GM18526 (cell line): ENCODE data around the gene KANSL1.

Source experiments
- POLR2A ChIP-seq: IDR thresholded peaks from 3 replicates; pipeline ENCODE4 v1.6.1; 2011; ENCODE audit not compliant: insufficient read length; ENCODE audit errors: extremely low read depth

Gene KANSL1

DNA sequence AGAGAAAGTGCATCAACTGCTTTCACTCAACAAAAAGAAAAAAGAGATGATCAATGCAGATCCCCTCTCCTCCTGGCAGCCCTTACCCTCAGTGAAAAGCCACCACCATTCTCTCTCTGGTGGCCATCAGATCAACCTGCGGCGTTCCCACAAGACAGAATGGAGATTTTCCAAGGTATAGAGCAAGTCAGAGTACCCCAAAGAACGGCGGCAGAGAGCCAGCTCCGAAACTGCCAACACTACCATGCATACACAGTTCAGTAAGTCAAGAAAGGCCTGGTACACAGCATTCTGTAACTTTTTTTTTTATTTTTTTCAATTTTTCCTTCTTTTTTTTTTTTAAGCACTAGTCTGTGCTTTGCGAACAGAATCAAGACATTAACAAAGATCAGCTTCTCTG, 163.6 kb downstream of the KANSL1 start:
- TF ChIP-seq POLR2A, result no peak

DNA sequence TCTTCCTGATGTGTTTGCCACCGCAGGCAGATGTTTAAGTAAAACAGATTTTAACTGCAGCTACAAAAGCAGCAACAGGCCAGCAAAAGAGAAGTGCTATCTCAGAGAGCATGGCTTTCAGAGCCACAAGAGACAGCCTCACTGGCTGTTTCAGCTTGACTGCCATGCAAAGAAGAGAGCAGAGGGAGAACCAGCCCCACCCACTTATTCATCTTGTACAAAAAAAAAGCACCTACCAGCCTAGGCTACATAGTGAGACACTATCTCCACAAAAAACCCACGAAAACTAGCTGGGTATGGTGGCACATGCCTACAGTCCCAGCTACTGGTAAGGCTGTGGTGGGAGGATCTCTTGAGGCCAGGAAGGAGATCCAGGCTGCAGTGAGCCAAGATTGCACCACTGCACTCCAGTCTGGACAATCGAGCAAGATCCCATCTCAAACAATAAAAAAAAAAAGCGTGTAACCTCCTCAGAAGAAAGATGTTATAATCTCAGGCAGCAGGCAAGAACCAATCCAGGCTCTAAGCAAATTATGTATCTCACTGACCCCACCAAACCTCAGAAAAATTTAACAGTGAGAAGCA, 164.2 kb downstream of the KANSL1 start:
- no peak for TF ChIP-seq POLR2A

DNA sequence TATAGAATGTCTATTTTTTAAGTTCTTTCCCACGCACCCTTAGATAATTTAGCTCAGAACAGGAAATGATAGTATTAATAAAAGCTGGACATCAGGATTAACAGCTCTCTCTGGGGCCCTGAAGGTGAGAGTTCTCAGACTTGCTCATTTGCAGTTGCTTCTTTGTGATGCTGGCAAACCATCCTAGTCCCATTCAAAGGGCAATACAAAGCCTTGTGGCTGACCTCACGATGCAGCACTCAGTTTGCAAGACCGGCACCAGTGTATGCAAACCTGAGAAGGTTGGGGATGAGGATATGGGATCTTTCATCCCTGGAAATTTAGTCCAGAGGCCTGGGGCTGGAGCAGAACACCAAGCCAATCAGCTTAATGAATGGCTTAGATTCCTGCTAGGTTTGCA, 164.9 kb downstream of the KANSL1 start:
- TF ChIP-seq POLR2A, result no peak

DNA sequence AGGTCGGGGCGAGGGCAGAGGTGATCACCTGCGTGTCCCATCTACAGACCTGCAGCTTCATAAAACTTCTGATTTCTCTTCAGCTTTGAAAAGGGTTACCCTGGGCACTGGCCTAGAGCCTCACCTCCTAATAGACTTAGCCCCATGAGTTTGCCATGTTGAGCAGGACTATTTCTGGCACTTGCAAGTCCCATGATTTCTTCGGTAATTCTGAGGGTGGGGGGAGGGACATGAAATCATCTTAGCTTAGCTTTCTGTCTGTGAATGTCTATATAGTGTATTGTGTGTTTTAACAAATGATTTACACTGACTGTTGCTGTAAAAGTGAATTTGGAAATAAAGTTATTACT, 165.3 kb downstream of the KANSL1 start:
- no peak for TF ChIP-seq POLR2A

DNA sequence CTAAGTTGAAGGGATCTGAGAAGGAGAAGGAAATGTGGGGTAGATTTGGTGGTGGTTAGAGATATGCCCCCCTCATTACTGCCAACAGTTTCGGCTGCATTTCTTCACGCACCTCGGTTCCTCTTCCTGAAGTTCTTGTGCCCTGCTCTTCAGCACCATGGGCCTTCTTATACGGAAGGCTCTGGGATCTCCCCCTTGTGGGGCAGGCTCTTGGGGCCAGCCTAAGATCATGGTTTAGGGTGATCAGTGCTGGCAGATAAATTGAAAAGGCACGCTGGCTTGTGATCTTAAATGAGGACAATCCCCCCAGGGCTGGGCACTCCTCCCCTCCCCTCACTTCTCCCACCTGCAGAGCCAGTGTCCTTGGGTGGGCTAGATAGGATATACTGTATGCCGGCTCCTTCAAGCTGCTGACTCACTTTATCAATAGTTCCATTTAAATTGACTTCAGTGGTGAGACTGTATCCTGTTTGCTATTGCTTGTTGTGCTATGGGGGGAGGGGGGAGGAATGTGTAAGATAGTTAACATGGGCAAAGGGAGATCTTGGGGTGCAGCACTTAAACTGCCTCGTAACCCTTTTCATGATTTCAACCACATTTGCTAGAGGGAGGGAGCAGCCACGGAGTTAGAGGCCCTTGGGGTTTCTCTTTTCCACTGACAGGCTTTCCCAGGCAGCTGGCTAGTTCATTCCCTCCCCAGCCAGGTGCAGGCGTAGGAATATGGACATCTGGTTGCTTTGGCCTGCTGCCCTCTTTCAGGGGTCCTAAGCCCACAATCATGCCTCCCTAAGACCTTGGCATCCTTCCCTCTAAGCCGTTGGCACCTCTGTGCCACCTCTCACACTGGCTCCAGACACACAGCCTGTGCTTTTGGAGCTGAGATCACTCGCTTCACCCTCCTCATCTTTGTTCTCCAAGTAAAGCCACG, 165.9 kb downstream of the KANSL1 start:
- TF ChIP-seq POLR2A, result no peak

DNA sequence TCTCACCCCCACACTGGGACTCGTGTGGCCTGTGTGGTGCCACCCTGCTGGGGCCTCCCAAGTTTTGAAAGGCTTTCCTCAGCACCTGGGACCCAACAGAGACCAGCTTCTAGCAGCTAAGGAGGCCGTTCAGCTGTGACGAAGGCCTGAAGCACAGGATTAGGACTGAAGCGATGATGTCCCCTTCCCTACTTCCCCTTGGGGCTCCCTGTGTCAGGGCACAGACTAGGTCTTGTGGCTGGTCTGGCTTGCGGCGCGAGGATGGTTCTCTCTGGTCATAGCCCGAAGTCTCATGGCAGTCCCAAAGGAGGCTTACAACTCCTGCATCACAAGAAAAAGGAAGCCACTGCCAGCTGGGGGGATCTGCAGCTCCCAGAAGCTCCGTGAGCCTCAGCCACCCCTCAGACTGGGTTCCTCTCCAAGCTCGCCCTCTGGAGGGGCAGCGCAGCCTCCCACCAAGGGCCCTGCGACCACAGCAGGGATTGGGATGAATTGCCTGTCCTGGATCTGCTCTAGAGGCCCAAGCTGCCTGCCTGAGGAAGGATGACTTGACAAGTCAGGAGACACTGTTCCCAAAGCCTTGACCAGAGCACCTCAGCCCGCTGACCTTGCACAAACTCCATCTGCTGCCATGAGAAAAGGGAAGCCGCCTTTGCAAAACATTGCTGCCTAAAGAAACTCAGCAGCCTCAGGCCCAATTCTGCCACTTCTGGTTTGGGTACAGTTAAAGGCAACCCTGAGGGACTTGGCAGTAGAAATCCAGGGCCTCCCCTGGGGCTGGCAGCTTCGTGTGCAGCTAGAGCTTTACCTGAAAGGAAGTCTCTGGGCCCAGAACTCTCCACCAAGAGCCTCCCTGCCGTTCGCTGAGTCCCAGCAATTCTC, 166.8 kb downstream of the KANSL1 start:
- no peak for TF ChIP-seq POLR2A

GRCh38 chr17:46025510-46026165, 167.6 kb downstream of the KANSL1 start:
- TF ChIP-seq POLR2A, result no peak

DNA sequence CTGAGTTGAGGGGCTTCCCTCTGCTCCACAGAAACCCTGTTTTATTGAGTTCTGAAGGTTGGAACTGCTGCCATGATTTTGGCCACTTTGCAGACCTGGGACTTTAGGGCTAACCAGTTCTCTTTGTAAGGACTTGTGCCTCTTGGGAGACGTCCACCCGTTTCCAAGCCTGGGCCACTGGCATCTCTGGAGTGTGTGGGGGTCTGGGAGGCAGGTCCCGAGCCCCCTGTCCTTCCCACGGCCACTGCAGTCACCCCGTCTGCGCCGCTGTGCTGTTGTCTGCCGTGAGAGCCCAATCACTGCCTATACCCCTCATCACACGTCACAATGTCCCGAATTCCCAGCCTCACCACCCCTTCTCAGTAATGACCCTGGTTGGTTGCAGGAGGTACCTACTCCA, 168.2 kb downstream of the KANSL1 start:
- no peak for TF ChIP-seq POLR2A

GRCh38 chr17:46024590-46024989, 168.6 kb downstream of the KANSL1 start:
- no peak for TF ChIP-seq POLR2A

GRCh38 chr17:46023783-46024388, 169.3 kb downstream of the KANSL1 start:
- TF ChIP-seq POLR2A, result no peak

GRCh38 chr17:46020998-46021397, 172.2 kb downstream of the KANSL1 start:
- TF ChIP-seq POLR2A, result no peak

GRCh38 chr17:46020023-46020761, 173.0 kb downstream of the KANSL1 start:
- TF ChIP-seq POLR2A, result no peak

- TF ChIP-seq POLR2A, result no peak
Observed at GRCh38 chr17:46013502-46014165, 179.6 kb downstream of the KANSL1 start.

- TF ChIP-seq POLR2A, result no peak
Observed at GRCh38 chr17:46013127-46013501, 180.1 kb downstream of the KANSL1 start.
